ENCODE measurements around the gene SEC16A.

DNA sequence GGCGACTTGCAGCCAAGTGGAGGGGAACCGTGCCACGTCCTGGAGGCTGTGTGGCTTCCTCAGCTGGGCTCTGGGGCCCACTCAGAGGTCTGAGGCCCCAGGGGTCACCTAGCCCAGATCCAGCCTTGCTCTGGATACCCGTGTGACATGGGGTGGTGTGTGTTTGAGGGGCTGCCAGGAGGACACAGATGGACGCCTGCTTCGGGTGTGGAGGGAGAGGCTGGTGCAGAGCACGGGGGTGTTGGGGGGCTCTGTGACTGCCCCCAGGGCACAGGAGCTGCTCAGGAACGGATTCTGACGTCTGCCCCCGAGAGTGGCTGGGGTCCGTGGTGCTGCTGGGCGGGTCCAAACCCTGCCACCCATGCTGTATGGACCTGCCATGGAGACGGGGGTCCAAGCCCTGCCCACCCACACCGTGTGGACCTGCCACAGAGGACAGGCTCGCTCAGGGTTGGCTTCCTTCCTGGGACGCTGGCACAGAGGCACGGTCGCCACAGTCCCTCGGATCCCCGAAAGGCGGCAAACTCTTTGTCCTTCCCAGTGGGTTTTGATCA is 53.7 kb downstream of the SEC16A start:
- TF ChIP-seq CTCF (IDR thresholded peaks at IDR 0.05): no peak
- TF ChIP-seq POLR2A (IDR thresholded peaks at IDR 0.05): no peak
